ENCODE results near the gene GNA12.

Gene GNA12

GRCh38 chr7:2825559-2826227 is 18.4 kb downstream of the GNA12 start:
- Histone ChIP-seq H4K20me1 (ENCODE audit: low read depth, low read length) (peaks cover 8% of the 10 kb centered on the region; the same call in 1 of the 2 replicates), H3K27ac (ENCODE audit: low read depth, low read length) (no peak overlapping the region), H3K4me2 (ENCODE audit: low read depth, low read length, poor library complexity, severe bottlenecking) (no peak overlapping the region), H3K4me3 (ENCODE audit: insufficient read depth, low read length, poor library complexity, severe bottlenecking) (no peak overlapping the region), H3K27me3 (ENCODE audit: low read length) (no peaks in the 10 kb centered on the region), H3F3A (ENCODE audit: insufficient read depth) (no peaks in the 10 kb centered on the region), H3K9me2 (replicated peaks; ENCODE audit: insufficient read depth, low read length) (no peaks in the 10 kb centered on the region), H3K9ac (ENCODE audit: low read length) (no peak overlapping the region), H2AFZ (ENCODE audit: low read depth, low read length, severe bottlenecking) (no peak overlapping the region), H3K79me2 (ENCODE audit: insufficient read depth, low read length) (no peaks in the 10 kb centered on the region), H3K9me3 (ENCODE audit: insufficient read depth, low read length) (no peaks in the 10 kb centered on the region), H3K36me3 (ENCODE audit: low read length) (no peaks in the 10 kb centered on the region)
- TF ChIP-seq EZH2phosphoT487 (conservative IDR thresholded peaks at IDR 0.05; ENCODE audit: low read length), result no peak
- TF ChIP-seq, protein P1, sequence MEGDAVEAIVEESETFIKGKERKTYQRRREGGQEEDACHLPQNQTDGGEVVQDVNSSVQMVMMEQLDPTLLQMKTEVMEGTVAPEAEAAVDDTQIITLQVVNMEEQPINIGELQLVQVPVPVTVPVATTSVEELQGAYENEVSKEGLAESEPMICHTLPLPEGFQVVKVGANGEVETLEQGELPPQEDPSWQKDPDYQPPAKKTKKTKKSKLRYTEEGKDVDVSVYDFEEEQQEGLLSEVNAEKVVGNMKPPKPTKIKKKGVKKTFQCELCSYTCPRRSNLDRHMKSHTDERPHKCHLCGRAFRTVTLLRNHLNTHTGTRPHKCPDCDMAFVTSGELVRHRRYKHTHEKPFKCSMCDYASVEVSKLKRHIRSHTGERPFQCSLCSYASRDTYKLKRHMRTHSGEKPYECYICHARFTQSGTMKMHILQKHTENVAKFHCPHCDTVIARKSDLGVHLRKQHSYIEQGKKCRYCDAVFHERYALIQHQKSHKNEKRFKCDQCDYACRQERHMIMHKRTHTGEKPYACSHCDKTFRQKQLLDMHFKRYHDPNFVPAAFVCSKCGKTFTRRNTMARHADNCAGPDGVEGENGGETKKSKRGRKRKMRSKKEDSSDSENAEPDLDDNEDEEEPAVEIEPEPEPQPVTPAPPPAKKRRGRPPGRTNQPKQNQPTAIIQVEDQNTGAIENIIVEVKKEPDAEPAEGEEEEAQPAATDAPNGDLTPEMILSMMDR (IDR thresholded peaks at IDR 0.05; ENCODE audit: insufficient read depth, low read length, poor library complexity, severe bottlenecking), result no peak

DNA sequence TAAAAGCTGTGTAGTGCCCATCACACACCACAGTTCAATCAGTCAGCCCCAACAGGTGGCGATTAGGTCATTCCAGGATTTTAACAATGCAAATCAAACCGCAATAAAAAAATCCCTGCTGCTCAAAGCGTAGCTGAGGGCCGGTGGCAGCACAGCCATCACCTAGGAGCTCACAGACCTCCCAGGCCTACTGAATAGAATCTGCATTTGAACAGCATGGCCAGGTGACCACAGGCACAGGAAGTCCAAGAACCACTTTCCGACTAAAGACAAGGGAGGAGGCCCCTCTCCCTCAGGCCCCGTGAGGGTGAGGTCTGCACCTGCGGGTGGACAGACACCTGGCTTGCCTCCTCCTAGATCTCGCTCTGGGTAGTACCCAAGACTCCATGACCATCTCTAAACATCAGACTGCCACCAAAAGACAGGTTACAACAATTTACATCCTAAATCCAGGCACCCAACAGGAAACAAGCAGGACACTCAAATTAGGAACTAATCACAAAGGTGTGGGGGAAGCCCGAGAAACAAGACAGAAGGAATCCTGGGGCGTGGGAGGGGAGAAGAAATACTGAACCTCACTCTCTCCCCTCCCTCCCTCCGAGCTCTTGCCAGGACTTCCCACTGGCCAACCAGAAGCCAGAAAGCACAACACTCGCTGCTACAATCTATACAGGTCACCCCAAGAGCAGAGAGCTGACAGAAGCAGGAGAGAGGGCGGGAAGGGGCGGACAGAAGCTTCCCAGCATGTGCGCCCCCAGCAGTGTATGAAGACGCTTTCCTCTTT is 19.2 kb downstream of the GNA12 start:
- Histone ChIP-seq H3K27me3 (ENCODE audit: low read length) (no peaks in the 10 kb centered on the region), H3K9me3 (ENCODE audit: insufficient read depth, low read length) (no peaks in the 10 kb centered on the region), H2AFZ (ENCODE audit: low read depth, low read length, severe bottlenecking) (no peak overlapping the region), H3F3A (ENCODE audit: insufficient read depth) (no peaks in the 10 kb centered on the region), H3K9me2 (replicated peaks; ENCODE audit: insufficient read depth, low read length) (no peaks in the 10 kb centered on the region), H3K79me2 (ENCODE audit: insufficient read depth, low read length) (no peaks in the 10 kb centered on the region), H4K20me1 (ENCODE audit: low read depth, low read length) (peaks cover 8% of the 10 kb centered on the region; the same call in 1 of the 2 replicates), H3K36me3 (ENCODE audit: low read length) (no peaks in the 10 kb centered on the region), H3K9ac (ENCODE audit: low read length) (no peak overlapping the region), H3K4me2 (ENCODE audit: low read depth, low read length, poor library complexity, severe bottlenecking) (no peak overlapping the region), H3K4me3 (ENCODE audit: insufficient read depth, low read length, poor library complexity, severe bottlenecking) (no peak overlapping the region), H3K27ac (ENCODE audit: low read depth, low read length) (no peak overlapping the region)
- TF ChIP-seq EZH2phosphoT487 (conservative IDR thresholded peaks at IDR 0.05; ENCODE audit: low read length), result no peak
- TF ChIP-seq, protein P1 (IDR thresholded peaks at IDR 0.05; ENCODE audit: insufficient read depth, low read length, poor library complexity, severe bottlenecking), result no peak

GRCh38 chr7:2824026-2824677 is 20.0 kb downstream of the GNA12 start:
- Histone ChIP-seq H3K4me3 (ENCODE audit: insufficient read depth, low read length, poor library complexity, severe bottlenecking) (no peak overlapping the region), H3K27me3 (ENCODE audit: low read length) (no peaks in the 10 kb centered on the region), H3F3A (ENCODE audit: insufficient read depth) (no peaks in the 10 kb centered on the region), H2AFZ (ENCODE audit: low read depth, low read length, severe bottlenecking) (no peak overlapping the region), H3K4me2 (ENCODE audit: low read depth, low read length, poor library complexity, severe bottlenecking) (no peak overlapping the region), H3K27ac (ENCODE audit: low read depth, low read length) (no peak overlapping the region), H3K36me3 (ENCODE audit: low read length) (no peaks in the 10 kb centered on the region), H3K9me3 (ENCODE audit: insufficient read depth, low read length) (no peaks in the 10 kb centered on the region), H3K9ac (ENCODE audit: low read length) (no peak overlapping the region), H4K20me1 (ENCODE audit: low read depth, low read length) (peaks cover 8% of the 10 kb centered on the region; the same call in 1 of the 2 replicates), H3K9me2 (replicated peaks; ENCODE audit: insufficient read depth, low read length) (no peaks in the 10 kb centered on the region), H3K79me2 (ENCODE audit: insufficient read depth, low read length) (no peaks in the 10 kb centered on the region)
- TF ChIP-seq, protein P1 (IDR thresholded peaks at IDR 0.05; ENCODE audit: insufficient read depth, low read length, poor library complexity, severe bottlenecking), result no peak
- no peak for TF ChIP-seq EZH2phosphoT487 (conservative IDR thresholded peaks at IDR 0.05; ENCODE audit: low read length)

Measured in SU-DHL-6 (cell line).